ENCODE data around the gene CFAP45. TPM values are rescaled to one million over a fixed set of nuclear protein-coding genes. Genes with fewer than 3 reads are reported as not detected.
A peak's percentile ranks its signal among the peaks of the same experiment; 100 is the strongest.

Gene CFAP45
- total RNA-seq, 1 experiment from 2014 or later: 0.40 TPM

- H3K9me3 Mint-ChIP-seq (ENCODE audit: unreplicated experiment): no peaks in the 10 kb centered on the region
- peak; percentile 85 for DNase-seq (ENCODE audit: unreplicated experiment)
- BruUV-seq (replicated peaks): no TSS peak
- intact Hi-C loops (cut with micrococcal nuclease): loop anchor here (1.0 to 10.0 kb wide), 5 partner anchors 44 to 438 kb away; partner anchors contain the start of gene KCNJ10
- peaks cover 22% of the 10 kb centered on the region for H3K4me1 Mint-ChIP-seq (ENCODE audit: insufficient read depth, unreplicated experiment)
- H3K27ac Mint-ChIP-seq (ENCODE audit: low read depth, unreplicated experiment): no peak overlapping the region
- H3K36me3 Mint-ChIP-seq (ENCODE audit: insufficient read depth, unreplicated experiment): no peaks in the 10 kb centered on the region
- CTCF ChIA-PET: interaction anchor here (0.6 to 52.4 kb wide), 36 partner anchors 10 to 743 kb away, joined by 3 to 1675 read pairs (median 6); partner anchors contain the start of genes IGSF9, PIGM and TAGLN2
- peak; percentile 100 for TF ChIP-seq CTCF (IDR thresholded peaks at IDR 0.05; ENCODE audit: unreplicated experiment)
- H3K27me3 Mint-ChIP-seq (ENCODE audit: insufficient read depth, unreplicated experiment): no peaks in the 10 kb centered on the region
- POLR2A ChIA-PET: interaction anchor here (1.0 to 4.4 kb wide), 3 partner anchors 62 to 70 kb away, joined by 3 to 38 read pairs (median 9); no protein-coding TSS in a partner anchor
- H3K4me3 Mint-ChIP-seq (ENCODE audit: unreplicated experiment): no peak overlapping the region
These were observed 36.4 kb upstream of the CFAP45 start for GRCh38 chr1:159936273-159936904.

- ChIA-PET CTCF (interaction anchor here (0.6 to 52.4 kb wide), 38 partner anchors 7 to 591 kb away, joined by 3 to 1675 read pairs (median 4); partner anchors contain the start of genes IGSF9, PIGM and TAGLN2), POLR2A (interaction anchor here (1.1 to 2.5 kb wide), 2 partner anchors 10 to 71 kb away, joined by 3 to 9 read pairs; no protein-coding TSS in a partner anchor)
- Mint-ChIP-seq H3K27me3 (ENCODE audit: insufficient read depth, unreplicated experiment) (no peaks in the 10 kb centered on the region), H3K4me3 (ENCODE audit: unreplicated experiment) (no peak overlapping the region), H3K27ac (ENCODE audit: low read depth, unreplicated experiment) (no peak overlapping the region), H3K36me3 (ENCODE audit: insufficient read depth, unreplicated experiment) (no peaks in the 10 kb centered on the region), H3K4me1 (ENCODE audit: insufficient read depth, unreplicated experiment) (peaks cover 22% of the 10 kb centered on the region), H3K9me3 (ENCODE audit: unreplicated experiment) (no peaks in the 10 kb centered on the region)
- TF ChIP-seq CTCF (IDR thresholded peaks at IDR 0.05; ENCODE audit: unreplicated experiment): no peak
- peak; percentile 45 for DNase-seq (ENCODE audit: unreplicated experiment)
- intact Hi-C loops (cut with micrococcal nuclease): loop anchor here (1.0 to 10.0 kb wide), 5 partner anchors 43 to 439 kb away; partner anchors contain the start of gene KCNJ10
- BruUV-seq (replicated peaks): no TSS peak
These were observed 35.8 kb upstream of the CFAP45 start for GRCh38 chr1:159935719-159936272.

- no peak overlapping the region for H3K27ac Mint-ChIP-seq (ENCODE audit: low read depth, unreplicated experiment)
- DNase-seq (ENCODE audit: unreplicated experiment): no peak
- no peaks in the 10 kb centered on the region for H3K27me3 Mint-ChIP-seq (ENCODE audit: insufficient read depth, unreplicated experiment)
- CTCF ChIA-PET: interaction anchor here (0.6 to 52.4 kb wide), 31 partner anchors 8 to 464 kb away, joined by 3 to 1675 read pairs (median 6); partner anchors contain the start of genes IGSF9, PIGM and TAGLN2
- intact Hi-C loops (cut with micrococcal nuclease): loop anchor here (10.0 kb wide), 2 partner anchors 139 to 439 kb away; partner anchors contain the start of gene KCNJ10
- no peak overlapping the region for H3K4me3 Mint-ChIP-seq (ENCODE audit: unreplicated experiment)
- no peak for TF ChIP-seq CTCF (IDR thresholded peaks at IDR 0.05; ENCODE audit: unreplicated experiment)
- POLR2A ChIA-PET: interaction anchor here (1.1 to 2.5 kb wide), 2 partner anchors 11 to 71 kb away, joined by 3 to 9 read pairs; no protein-coding TSS in a partner anchor
- BruUV-seq (replicated peaks): no TSS peak
- no peaks in the 10 kb centered on the region for H3K36me3 Mint-ChIP-seq (ENCODE audit: insufficient read depth, unreplicated experiment)
- peaks cover 22% of the 10 kb centered on the region for H3K4me1 Mint-ChIP-seq (ENCODE audit: insufficient read depth, unreplicated experiment)
- no peaks in the 10 kb centered on the region for H3K9me3 Mint-ChIP-seq (ENCODE audit: unreplicated experiment)
These were observed 35.3 kb upstream of the CFAP45 start for GRCh38 chr1:159935305-159935704.

Measured in MCF 10A (cell line).